ENCODE data around the gene TNNI3.
A peak's percentile ranks its signal among the peaks of the same experiment; 100 is the strongest.
"Not testable (repeated sequence)": the region's sequence is repeated elsewhere in the genome, so short reads cannot be mapped to it uniquely, and the experiment has no call there.

The TNNI3 gene

DNA sequence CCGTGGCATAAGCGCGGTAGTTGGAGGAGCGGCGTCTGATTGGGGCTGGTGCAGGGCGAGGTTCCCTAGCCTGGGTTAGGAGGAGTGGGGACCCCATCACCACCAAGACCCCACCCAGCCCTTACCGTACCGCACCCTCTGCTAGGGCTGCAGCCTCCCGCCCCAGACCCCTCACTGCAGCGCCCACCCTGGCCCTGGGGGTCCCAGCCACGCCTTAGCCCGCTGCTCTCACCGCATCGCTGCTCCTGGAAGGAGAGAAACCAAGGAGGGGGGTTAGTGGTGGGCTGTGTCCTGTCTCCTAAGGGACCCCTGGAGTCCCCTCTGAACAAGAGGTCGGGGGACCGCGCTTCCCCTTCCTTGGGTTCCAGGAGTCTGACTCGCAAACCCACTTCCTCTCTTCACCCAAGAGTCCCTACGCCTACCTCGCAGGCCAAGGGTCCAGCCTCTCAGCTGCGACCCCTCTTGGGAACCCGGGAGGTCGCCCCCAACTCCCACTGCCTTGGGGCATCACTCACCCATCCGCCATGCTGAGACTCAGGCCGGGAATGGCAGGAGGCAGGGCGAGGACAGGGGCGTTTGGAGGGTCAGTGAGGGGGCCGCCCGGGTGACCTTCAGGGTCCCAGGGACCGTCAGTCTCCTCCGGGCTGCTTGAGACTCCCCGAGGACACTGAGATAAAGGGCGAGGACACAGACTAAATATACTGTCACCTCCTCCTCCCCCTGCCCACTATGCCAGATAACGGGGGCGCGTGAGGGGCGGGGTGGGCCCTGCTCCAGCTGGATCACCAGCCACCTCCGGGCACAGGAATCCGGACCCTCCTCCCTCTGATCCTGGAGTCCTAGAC lies at the start of gene TNNI3:
Gene TNNI3, minus strand, starts transcription at position 669 of the 845 bp plus-strand sequence. Its CDS starts 143 bp downstream, at position 526.
- no peak for DNase-seq

DNA sequence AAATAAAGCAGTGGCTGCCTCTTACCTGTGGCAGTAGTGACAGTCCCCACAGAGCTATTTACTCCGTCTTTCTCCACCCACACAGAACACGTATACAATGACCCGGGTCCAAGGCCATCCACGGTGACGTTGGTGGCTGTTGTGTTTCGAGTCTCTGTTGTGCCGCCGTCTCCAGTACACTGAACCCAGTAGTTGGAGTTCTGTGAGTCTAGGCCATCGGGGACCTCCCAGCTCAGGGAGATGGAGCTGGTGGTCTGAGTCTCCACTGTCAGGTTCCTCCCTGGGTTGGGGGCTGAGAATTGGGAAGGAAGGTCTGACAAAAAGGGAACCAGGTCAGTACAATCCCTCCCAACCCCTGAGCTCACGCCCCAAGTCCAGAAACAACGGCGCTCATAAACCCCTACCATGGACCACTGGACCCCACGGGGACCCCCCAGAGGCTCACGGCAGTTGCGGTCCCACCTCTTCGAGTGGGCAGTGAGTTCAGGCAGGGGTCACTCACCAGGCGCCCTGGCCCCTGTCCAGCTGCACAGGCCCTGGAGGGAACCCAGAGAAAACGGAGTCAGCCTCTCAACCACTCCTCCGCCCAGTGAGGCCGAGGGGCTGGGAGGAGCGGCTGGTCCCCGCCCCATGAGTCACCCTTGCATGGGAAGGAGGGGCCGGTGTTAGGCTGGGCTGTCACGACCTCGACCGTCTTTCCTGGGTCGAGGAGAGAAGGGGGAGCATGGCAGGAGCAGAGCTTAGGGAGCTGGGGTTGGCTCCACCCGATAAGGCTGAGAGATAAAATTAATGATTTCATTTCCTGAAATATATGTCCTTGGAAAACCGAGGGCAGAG lies 49.4 kb upstream of the TNNI3 start:
- peak; percentile 8 for DNase-seq

DNA sequence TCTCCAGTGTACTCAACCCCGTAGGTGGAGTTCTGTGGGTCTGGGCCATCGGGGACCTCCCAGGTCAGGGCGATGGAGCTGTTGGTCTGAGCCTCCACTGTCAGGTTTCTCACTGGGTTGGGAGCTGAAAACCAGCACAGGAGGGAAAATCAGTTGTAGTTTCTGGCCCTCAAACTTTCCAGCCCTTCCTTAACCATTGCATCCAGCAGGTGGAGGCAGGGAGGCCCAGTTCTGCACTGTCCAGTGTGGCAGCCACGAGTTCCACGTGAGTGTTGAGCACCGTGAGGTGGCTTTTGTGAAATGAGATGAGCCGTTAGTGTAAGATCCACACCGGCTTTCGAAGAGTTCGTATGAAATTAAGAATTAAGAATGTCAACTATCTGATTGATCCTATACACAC lies 44.7 kb upstream of the TNNI3 start:
- DNase-seq: not testable (repeated sequence)

DNA sequence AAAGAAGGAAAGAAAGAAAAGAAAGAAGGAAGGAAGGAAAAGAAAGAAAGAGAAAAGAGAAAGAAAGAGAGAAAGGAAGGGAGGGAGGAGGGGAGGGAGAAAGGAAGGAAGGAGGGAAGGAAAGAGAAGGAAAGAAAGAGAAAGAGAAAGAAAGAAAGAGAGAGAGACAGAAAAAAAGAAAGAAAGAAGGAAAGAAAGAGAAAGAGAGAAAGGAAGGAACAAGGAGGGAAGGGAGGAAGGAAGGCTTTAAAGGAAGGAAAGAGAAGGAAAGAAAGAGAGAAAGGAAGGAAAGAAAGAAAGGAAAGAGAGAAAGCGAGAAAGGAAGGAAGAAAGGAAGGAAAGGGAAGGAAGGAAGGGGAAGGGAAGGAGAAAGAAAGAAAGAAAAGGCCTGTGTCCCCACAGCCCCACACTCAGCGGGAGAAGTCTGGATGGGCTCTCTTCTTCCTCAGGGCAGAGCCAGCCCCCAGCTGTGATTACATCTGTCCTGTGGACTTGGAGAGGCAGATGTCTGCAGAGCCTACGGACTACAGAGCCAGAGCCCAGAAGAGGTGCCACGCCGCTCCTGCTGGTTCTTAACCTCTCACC lies 42.2 kb upstream of the TNNI3 start:
- no peak for DNase-seq

DNA sequence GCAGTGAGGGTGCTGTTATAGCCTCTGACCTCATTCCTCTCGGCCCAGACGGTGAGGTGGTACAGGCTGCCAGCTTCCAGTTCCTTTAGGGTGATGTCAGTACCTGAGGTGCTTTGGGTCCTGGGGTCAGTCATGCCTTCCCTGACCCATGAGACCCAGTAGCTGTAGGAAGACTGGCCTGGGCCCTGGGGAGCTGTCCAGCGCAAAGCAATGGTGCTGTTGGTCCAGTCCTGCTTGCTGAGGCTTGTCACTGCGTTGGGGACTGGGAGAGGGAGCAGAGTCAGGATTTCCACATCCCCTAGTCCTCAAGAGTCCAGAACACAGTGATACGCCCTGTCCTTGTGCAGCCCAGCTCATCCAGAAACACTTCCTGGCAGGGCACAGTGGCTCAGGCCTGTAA lies 41.1 kb upstream of the TNNI3 start:
- DNase-seq: no peak

DNA sequence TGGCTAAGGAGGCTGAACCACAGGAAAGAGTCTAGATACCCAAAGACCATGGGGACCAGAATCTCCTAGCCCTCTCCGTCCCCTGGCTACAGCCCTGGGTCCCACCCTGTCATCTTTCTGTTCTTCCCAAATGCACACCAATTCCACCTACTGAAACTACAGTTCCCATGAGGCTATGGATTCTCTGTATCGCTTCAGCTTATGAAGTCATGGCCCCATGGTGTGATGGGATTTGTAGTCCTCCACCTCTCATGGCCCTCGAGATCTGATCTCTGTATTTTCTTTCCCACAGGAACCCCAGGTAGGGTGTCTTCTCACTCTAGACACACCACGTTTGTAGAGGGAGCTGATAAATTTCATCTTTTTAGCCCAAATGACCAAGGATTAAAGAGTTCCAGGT lies 40.0 kb upstream of the TNNI3 start:
- DNase-seq: peak; percentile 21

DNA sequence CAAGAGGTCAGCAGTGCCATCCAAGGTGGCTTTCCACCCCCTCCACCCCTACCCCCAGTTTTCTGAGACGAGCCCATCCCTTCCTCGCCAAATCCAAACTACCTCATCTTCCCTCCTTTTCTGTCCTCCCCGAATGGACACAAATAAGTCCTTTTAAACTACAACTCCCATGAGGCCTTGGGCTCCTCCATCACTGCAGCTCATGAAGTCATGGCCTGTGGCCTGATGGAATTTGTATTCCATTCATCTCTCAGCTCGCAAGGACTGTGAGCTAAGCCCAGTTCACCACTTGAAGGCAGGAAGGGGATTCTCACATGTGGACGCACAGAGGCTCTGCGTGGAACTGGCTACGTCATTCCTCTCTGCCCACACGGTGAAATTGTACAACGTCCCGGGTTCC lies 39.3 kb upstream of the TNNI3 start:
- DNase-seq: no peak

DNA sequence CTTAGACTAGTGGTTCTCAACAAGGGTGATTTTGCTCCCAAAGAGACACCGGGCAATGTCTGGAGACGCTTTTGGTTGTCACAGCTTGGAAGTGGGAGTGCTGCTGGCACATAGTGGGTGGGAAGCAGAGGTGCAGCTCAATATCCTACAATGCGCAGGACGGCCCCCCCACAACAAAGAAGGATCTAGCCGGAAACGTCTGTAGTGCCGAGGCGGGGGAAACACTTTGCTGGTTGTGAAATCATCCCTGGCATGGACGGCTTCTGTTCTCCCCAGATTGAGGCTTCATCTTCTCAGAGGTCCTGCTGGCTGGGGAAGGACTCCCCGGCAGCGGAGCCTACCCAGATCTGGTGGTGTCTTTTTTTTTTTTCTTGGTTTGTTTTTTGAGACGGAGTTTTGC lies 35.9 kb upstream of the TNNI3 start:
- no peak for DNase-seq

DNA sequence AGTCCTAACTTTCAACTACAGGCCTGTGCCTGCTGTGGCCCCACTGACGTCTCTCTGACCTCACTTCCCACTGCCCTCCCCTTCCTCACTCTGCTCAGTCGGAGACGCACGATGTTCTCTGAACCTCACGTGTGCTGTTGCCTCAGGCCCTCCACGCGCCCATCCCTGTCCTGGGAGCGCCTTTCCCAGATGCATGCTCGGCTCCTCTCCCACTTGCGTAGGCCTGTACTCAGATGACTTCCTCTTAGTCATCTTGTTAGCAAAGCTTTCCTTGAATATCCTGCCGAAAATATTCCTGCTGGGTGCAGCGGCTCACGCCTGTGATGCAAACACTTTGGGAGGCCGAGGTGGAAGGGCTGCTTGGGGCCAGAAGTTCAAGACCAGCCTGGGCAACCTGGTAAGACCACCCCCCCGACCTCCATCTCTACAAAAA lies 31.9 kb upstream of the TNNI3 start:
- DNase-seq: no peak

DNA sequence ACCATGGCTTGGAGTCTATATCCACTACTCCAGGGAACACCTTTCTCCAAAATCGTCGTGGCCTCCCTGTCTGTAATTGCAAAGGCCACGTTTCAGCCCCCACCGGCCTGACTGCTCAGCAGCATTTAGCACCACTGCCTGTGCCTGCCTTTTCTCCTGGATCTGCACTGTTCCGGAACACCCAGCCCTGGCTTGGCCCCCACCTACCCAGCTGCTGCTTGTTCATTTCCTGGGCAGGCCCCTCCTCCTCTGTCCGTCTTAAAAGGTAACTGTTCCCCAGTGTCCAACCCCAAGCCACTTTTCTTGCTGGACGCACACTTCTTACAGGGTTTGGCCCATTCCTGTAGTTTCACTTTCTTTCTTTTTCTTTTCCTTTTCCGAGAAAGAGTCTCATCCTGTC lies 31.1 kb upstream of the TNNI3 start:
- no peak for DNase-seq

DNA sequence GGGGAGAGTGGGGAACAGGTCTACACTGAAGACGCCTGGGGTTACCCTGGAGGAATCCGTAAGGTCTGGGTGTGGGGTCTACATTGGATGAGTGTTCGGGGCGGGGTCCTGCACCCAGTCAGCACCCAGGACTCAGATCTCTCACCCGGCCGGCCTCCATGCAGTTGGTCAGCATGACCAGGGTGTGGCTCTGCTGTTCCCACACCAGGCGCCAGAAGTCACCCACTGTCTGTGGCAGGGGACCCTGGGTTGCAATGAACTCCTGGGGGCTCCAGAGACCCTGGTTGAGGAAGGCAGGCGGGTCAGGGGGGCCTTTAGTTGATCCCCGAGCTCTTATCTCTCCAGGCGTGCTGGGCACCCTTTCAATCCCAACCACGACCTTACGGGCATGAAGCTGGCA lies 28.5 kb upstream of the TNNI3 start:
- DNase-seq: no peak

DNA sequence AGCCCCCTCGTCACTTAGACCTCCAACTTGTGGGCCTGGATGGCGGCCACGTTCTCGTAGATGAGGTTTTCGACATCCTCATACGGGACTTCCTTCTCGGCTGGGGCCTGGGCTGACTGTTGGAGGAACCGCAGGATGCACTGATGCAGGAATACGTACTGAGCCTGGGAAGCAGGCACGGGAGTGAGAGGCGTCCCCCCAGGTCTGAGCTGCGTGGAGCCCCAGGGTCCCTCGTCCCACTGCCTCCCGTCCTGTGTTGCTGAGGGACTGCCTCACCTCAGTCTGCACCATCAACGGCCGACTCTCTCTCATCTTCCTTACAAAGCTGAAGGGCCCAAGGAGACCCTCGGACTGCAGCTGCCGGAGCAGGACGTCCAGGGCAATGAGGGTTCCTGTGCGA lies 24.2 kb upstream of the TNNI3 start:
- no peak for DNase-seq

DNA sequence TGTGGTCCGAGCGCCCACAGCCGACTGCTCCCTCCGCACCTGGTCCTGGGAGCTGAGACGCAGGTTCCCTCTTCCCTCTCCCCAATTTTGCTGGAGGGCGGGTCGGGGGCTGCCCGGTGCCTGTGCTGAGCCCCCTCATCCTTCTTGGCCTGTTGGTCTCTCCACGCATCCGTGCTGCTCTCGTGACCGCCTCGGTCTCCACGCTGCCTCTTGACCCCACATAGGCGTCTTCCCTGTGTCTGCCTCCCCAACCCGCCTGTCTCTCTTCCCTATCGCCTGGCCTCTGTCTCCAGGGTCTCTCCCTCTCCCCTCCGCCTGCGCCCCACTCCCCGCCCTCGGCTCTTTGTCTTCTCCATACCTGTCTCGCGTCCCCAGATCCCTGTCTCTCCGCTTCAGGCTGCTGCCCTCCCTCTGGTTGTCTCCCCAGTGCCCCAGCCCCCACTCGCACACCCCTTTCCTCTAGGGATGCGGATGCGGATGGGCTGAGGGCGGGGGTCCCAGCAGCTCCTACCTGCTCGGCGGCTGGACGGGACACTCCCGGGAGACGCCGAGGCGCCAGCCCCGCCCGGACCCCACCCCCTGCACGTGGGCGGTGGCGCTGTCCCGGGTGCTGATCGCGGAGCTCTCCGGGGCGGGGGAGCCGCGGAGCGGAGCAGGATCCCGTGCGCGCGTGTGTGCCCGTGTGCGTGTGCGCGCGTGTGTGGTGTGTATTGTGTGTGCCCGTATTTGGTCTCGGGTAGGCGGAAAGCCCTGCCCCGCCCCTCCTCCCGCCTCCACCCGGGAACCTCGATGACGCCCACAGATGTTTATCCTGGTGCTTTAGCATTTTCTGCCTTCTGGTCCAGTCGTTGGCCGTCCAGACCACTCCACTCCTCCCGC lies 22.3 kb upstream of the TNNI3 start, which contains the start of gene SYT5:
Gene SYT5, minus strand, starts transcription at position 684 of the 879 bp plus-strand sequence. CDS start 1,248 bp downstream, outside the sequence.
- peak; percentile 18 for DNase-seq

DNA sequence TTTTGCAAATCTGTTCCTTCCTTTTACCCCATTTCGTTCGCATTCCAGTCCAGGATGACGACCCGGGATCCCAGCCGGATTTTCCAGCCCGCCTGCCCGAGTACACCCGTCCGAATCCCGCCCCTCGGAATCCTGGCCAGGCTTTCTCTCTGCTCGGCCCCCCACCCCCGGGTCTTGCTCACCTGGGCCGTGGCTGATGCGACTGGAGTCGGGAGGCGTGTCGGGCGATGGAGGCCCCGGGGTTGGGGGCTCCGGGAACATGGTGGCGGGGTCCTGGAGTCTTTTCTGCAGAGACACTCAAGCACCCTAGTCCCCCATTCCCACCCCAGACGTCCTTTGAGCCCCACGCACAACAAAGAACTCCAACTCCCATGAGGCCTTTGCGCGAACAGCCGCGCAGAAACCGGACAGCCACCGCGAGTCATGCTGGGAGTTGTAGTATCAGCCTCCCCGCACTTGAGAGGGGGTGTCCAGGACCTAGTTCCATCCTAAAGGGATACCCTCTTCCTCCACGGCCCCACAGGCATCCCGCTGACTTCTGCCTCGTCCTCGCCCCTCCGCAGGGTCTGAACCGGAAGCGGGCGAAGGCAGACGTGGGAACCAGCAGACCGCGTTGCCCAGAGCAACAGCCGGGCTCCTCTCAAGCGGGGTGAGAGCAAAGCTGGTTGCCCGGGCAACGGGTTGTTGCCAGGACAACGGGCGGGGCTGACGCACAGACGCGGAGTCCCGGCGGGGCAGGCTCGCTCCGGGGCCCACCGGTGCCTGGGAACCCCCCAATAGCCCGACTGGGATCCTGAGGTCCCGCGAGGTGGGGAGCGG lies 21.5 kb upstream of the TNNI3 start:
- DNase-seq: peak; percentile 85

DNA sequence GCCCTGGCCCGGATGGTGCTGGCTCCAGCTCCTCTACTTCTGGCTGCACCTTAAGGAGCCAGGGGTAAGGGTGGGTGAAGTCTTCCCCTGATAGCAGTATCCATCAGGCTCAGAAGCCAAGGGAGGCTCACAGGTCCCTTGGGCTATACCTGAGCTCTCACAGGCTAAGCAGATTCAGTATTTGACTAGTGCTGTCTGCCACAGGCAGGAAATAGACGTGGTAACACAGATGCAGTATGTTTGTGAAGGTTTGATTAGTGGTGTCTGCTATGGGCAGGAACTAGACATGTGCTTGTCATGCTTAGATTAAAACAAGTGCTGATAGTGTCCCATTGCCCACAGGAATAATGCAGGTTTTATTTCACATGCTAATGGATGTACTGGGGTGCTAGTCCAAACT lies 18.5 kb upstream of the TNNI3 start:
- no peak for DNase-seq

DNA sequence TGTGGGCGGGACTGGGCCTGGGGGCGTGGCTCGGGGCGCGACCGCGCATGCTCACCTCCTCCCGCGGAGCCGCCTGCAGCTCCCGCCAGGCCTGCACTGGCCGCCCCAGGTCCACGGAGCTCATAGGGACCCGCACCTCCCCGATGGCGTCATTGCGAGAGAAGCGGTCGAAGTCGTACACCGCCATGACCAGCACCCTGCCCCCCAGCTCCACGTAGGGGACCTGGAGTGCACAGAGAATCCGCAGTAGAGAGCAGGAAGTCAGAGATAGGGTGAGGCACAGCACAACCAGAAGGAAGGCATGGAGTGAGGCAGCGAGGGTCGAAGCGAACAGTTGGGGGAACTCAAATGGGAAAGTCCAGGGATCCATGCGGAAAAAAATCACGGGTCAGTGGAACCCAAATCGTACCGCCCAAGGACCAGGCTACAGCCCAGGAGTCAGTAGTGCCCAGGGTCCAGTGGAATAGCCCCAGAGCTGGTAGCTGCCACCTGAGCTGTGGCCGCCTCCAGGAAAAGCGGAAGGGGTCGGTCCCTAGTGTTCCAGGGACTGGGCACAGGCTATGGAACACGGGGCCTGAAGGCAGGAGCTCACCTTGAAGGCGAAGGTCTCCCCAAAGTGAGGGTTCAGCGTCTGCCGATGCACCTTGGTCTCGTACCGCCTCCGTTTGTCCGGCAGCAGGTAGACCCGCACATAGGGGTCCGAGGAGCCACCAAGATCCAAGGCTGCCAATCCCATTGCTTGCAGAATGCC lies 17.8 kb upstream of the TNNI3 start:
- no peak for DNase-seq

DNA sequence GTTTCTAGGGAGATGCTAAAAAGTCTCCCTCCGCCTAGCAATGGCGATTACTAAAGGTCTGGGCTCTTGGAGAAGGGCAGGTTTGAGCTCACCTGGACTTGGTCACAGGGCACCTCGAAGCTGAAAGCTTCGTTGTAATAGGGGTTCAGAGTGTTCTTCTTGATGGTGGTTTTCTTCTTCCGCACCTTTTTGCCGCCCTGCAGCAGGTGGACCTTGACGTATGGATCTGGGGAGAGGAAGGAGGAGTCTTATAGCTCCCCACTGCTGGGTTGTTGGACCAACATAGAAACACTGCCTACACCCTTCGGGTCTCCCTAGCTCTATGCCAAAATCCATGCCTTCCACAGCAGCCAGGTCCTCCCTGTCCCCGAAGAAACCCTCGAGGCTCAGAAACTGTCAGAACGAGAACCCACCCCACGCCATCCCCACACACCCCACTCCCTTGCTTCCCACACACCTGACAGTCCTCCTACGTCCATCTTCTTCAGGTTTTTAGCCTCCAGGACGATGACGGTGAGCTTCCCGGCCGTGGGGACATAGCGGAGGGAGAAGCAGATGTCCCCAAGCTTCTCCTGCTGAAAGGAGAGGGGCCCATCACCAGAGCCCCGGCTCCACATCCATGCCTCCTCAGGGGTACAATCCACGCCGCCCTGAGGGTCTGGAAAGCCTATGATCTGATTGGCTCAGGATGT lies 17.0 kb upstream of the TNNI3 start:
- no peak for DNase-seq

DNA sequence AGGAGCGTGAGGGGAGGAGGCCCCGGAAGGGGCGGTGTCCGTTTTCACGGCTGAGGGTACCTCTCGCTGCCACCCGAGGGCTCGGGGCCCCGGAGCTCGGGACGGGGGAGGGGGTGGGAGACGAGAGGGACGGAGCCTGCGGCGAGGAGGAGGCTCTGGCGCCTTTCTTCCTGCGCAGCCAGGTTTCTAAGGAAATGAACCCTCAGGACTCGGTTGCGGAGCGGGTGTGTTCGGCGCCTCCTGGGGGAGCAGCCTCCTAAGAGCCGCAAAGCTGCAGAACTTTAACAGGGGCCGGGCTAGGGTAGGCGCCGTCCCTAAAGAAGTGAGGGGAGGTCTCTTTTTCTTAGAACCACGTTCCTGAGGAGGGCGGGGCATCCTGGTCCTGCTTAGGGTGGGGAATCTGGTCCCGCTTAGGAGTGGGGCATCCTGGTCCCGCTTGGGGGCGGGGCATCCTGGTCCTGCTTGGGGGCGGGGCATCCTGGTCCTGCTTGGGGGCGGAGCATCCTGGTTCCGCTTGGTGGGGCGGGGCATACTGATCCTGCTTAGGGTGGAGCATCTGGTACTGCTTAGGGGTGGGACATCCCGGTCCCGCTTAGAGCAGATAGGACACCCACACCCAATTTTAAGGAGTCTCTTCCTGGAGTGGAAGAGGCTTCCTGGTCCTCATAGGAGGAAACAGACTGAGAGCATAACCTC lies 16.3 kb upstream of the TNNI3 start:
- DNase-seq: peak; percentile 43

DNA sequence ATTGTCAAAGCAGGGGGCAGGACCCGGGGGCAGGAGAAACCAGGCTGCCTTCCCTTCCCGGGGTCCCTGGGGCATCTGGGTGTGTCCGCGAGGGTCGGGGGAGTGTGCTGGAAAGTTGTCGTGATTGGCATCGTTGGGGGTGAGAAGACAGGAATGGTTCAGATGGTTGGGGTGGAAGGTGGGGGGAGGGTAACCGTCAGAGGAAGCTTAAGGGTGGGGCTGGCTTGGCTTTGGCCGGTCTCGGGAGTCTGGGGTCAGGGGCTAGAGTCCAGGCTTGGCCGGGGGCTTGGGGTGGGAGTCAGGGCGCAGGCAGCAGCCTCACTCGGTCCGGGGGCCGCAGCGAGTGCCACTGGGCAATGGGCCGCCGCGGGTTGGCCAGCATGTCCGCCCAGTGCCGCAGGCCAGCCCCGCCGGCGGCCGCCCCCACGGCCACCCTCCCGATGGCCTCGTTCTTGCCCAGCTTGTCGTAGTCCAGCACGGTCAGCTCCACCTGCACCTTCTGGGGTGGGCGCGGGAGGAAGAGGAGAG lies 15.7 kb upstream of the TNNI3 start:
- DNase-seq: no peak
